IPS DF 4.7 (cell line): ENCODE measurements around the gene TMEM196.

ENCODE experiments used
- DNase-seq: peaks from one replicate; pipeline ENCODE4 v3.0.0-alpha.2; 2013; ENCODE audit warnings: low spot score; ENCODE audit errors: extremely low read depth

Gene TMEM196

GRCh38 chr7:19772841-19773760, at the start of gene TMEM196:
TSS of gene TMEM196 (minus strand) at chr7:19773617. CDS start at chr7:19772696, 921 bp downstream.
- DNase-seq = no peak

- DNase-seq = no peak
These were observed 42.7 kb upstream of the TMEM196 start for GRCh38 chr7:19816128-19816527.

- DNase-seq = no peak
These were observed 42.1 kb upstream of the TMEM196 start for GRCh38 chr7:19815546-19815945.

GRCh38 chr7:19814776-19815175, 41.4 kb upstream of the TMEM196 start:
- no peak for DNase-seq

- DNase-seq = no peak
These were observed 38.0 kb upstream of the TMEM196 start for GRCh38 chr7:19811386-19811785.

- DNase-seq = no peak
These were observed 25.6 kb upstream of the TMEM196 start for GRCh38 chr7:19798986-19799385.

- no peak for DNase-seq
These were observed 10.1 kb upstream of the TMEM196 start for GRCh38 chr7:19783541-19783940.

GRCh38 chr7:19776981-19777380, 3.6 kb upstream of the TMEM196 start:
- no peak for DNase-seq

- no peak for DNase-seq
These were observed 2.2 kb upstream of the TMEM196 start for GRCh38 chr7:19775578-19775977.

- DNase-seq = no peak
These were observed 1.1 kb downstream of the TMEM196 start for GRCh38 chr7:19772306-19772705.

- no peak for DNase-seq
These were observed 10.8 kb downstream of the TMEM196 start for GRCh38 chr7:19762631-19763030.

GRCh38 chr7:19754521-19755116, 18.8 kb downstream of the TMEM196 start:
- no peak for DNase-seq

GRCh38 chr7:19752020-19752419, 21.4 kb downstream of the TMEM196 start:
- DNase-seq = no peak

- no peak for DNase-seq
These were observed 23.8 kb downstream of the TMEM196 start for GRCh38 chr7:19749658-19750057.

- no peak for DNase-seq
These were observed 25.6 kb downstream of the TMEM196 start for GRCh38 chr7:19747740-19748339.

GRCh38 chr7:19744075-19744474, 29.3 kb downstream of the TMEM196 start:
- DNase-seq = no peak

- DNase-seq = no peak
These were observed 44.7 kb downstream of the TMEM196 start for GRCh38 chr7:19728716-19729115.

- no peak for DNase-seq
These were observed 47.6 kb downstream of the TMEM196 start for GRCh38 chr7:19725770-19726169.

- no peak for DNase-seq
These were observed 57.9 kb downstream of the TMEM196 start for GRCh38 chr7:19715499-19715898.

- DNase-seq = no peak
These were observed 59.7 kb downstream of the TMEM196 start for GRCh38 chr7:19713676-19714075.

GRCh38 chr7:19709249-19709578, 64.2 kb downstream of the TMEM196 start:
- no peak for DNase-seq
